GM19438 (cell line): ENCODE data around the gene MDFI.

Experiments
- ATAC-seq: cut with Tn5 transposase; IDR thresholded peaks from one replicate; pipeline ENCODE4 v1.9.1; 2021; ENCODE audit warnings: low read depth; ENCODE audit not compliant: unreplicated experiment

Gene MDFI

DNA sequence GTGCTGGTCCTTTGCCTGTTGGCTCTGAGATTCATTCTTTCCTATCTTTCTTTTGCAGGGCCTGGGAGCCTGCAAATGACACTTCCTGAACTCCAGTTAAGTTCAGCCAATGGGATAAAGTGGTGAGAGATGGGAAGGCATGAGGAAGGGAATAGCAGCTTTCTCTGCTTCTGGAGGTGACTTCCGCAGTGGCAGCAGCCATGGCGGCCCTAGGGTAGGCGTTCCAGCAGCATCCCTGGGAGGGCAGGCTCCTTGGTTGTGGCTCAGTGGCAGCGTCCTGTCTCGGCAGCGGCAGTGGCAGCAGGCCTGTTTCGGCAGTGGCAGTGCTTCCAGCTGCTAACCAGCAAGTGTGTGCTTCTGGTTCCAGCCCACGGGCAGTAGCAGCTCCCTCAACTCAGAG, 7.3 kb upstream of the MDFI start:
- no peak for ATAC-seq

DNA sequence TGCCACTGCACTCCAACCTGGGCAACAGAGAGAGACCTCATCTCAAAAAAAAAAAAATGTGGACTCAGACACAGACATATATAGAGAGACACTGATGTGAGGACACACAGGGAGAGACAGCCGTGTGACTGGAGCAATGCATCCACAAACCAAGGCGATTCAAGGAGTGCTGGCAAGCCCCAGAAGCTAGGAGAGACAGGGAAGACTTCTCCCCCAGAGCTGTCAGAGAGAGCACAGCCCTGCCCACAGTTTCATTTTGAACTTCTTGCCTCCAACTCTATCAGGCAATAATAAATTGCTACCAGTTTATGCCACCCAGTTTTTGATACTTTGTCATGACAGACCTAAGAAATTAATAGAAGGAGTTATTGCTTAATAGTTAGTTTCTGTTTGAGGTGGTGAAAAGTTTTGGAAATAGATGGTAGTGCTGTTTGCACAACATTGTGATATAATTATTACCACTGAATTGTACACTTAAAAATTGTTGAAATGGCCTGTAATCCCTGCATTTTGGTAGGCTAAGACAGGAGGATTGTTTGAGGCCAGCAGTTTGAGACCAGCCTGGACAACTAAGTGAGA, 5.1 kb upstream of the MDFI start:
- ATAC-seq, result no peak

DNA sequence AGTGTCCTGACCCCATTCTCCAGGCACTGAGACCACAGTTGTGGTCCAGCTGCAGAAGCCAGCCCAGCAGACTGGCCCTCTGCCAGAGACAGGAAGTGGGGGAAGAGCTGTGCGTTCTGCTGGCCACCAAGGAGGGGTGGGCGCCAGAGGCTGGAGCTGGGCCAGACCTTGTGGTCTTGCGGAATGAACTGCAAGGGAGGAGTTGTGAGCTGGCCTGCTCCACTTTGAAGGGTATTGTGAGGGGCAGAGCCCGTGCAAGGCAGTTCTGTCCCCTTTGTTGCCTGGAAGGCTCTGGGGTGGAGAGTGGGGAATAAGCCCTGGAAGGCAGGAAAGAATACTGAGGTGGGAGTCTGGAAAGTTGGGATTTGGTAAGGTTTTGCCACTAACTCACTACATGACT, 3.6 kb upstream of the MDFI start:
- ATAC-seq, result no peak

DNA sequence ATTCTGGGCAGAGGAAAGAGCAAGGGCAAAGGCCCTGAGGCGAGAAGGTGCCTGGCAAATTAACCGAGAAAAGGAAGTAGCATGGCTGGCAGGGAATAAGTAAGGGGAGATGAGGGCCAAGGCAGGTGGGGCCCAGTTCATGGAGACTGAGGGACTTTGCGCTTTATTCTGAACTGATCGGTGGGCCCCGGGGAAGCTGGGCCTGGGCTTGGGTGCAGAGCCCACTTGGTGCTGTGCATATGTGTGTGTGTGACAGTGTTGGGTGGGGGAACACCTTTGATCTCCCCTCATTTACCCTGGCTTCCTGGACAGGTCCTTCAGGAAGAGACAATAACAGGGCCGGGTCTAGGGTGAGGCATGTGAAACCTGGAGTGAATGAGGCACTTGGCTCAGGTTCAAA, 2.9 kb upstream of the MDFI start:
- ATAC-seq, result no peak

DNA sequence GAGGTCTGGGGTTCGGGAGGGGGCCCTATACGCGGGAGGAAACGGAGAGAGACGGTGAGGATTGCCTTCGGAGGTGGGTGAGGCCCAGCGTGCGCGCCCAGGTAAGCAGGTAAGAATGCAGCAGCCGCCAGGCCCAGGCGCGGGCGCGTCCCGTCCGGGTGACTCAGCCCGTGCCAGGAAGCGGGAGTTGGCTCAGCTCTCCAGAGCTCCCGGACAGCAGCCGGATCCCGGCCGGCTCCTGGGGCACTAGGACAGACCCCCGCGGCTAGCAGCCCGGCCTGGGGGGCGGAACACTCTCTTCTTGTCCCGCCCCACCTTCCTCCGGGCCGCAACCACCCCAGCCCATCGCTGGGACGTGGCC, 1.5 kb upstream of the MDFI start:
- no peak for ATAC-seq

DNA sequence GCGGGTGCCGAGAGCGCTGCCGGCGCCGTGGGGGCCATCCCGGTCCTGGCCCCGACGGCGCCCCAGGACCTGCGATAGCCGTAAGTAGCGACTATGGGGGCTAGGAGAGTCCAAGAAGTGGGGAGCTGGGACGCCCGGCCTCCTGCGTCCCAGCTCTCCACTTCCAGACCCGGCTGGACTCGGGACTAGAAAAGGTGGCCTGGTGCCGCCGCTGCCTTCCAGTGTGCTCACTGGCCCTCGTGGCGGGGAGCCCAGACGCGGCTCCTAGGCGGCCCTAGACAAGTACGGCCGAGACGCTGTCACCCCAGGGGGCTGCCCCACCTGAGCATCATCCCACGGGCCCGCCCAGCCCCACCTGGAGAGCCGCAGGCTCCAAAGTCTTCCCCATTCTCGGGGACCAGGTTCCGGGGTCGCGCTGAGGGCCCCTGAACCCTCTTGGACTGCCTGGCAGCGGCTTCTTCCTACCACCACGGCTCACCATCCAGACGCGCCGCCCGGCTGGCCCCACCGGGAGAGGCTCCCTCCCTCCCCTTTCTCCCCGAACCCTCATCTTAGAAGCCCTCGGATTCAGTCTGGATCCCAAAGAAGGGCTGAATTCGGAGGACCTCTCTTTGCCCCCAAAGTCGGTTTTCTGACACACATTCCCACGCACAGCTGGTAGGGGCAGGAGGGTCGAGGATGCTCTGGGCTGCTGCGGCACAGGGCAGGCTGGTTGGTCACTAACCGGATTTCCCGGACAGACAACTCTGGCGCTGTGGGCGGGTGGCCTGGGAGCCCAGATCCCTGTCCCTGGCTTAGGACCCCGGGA, 870 bp upstream of the MDFI start:
- ATAC-seq, result no peak

DNA sequence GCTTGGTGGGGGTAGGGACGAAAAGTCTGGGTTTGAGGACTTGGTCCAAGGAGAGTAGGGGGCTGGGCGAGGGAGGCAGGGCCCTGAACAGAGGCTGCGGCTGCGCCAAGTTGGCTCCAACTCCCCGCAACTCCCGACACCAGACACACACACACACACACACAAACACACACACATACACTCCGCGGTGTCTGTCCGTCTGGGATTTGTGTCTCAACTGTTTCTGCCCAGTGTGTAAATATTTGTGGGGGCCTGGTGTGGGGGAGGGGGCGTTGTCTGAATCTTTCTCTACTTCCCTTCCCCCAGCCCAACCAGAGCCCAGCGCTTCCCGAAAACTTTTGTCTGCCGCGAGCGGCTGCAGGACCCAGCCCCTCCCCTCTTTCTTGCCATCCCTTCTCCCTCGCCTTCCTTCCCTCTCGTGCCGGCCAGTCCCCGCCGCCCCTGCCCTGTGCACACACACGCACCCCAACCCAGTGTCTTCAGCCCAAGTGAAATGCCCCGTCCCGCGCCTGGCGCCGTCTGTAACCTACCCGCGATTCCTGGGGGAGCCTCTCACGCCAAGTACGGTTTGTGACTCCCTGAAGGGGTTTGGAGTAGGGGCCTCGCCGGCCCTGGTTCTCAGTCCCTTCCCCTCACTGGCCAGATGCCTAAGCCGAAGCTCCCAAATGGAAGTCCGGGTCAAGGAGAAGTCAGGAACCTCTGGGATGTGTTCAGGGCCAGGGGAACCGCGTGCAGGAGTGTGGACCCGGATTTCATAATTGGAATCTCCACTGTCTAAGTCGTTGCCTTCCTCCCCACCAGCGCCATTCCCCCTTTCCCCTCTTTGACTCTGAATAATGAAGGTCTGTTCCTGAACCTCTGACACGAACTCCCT, 904 bp downstream of the MDFI start:
- ATAC-seq, result no peak

DNA sequence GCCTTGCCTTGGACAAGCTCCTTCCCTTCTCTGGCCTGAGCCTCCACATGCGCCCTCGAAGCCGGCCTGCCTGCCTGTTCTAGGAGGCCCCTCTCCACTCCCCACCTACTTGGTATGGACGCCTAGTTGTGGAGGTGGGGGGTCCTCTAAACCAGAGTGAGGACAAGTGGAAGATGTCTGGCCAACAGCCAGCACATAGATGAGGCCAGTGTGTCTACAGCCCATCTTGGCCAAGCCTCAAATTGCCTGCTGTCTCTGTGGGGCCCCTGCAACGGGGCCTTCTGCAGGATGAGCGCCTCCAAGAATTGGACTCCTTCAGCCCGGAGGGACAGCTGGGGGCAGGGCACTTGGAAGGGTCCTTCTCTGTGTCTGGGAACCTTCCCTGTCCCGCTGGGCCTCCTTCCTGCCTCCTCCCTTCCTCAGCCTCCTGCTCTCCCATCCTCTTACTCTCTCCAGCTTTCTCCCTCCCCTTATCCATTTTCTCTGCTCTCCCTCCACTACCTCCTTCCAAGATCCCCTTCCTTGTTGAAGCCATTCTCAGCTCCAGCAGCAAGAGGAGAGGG, 1.6 kb downstream of the MDFI start:
- no peak for ATAC-seq

DNA sequence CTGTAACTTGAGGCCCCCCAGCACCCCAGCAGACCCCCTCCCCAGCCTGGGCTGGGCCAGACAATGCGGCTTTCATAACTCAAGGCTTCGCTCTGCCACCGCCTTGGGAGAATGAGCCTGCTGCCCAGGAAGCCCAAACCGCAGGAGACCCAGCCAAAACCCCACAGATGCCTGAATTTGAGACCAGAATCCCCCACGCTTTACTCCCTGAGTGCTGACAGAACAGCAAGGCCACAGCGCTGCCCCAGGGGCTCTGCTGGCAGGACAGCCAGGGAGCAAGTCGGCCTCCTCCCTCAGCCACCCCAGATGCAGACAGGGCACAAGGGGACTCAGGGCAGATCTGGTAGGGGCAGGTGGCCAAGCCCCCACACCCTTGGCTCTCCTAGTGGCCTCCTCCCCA, 2.2 kb downstream of the MDFI start:
- ATAC-seq, result no peak

DNA sequence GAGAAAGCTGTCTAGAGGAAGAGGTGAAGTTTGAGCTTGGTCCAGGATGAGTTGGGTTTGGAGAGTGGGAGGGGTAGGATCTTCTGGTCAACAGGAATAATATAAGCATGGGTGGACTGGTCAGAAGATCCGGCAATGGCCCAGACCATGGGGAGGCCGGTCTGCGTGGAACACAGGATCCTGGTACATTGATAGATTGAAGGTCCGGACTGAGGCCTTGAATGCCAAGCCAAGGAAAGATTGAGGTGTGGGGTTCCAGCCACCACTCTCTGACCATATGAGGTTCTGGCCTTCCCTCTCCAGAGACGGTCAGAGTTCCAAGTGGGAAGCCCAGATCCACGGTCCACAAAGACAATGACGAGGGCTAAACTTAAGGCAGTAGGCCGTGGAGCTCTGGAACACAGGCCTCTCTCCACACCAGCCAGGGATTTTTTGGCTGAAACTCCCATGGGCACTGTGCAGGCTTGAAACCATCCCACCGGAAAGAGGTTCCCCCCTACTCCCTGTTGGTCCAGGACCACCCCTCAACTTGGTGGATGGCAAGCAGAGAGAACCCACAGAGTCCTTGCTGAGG, 3.2 kb downstream of the MDFI start:
- no peak for ATAC-seq

DNA sequence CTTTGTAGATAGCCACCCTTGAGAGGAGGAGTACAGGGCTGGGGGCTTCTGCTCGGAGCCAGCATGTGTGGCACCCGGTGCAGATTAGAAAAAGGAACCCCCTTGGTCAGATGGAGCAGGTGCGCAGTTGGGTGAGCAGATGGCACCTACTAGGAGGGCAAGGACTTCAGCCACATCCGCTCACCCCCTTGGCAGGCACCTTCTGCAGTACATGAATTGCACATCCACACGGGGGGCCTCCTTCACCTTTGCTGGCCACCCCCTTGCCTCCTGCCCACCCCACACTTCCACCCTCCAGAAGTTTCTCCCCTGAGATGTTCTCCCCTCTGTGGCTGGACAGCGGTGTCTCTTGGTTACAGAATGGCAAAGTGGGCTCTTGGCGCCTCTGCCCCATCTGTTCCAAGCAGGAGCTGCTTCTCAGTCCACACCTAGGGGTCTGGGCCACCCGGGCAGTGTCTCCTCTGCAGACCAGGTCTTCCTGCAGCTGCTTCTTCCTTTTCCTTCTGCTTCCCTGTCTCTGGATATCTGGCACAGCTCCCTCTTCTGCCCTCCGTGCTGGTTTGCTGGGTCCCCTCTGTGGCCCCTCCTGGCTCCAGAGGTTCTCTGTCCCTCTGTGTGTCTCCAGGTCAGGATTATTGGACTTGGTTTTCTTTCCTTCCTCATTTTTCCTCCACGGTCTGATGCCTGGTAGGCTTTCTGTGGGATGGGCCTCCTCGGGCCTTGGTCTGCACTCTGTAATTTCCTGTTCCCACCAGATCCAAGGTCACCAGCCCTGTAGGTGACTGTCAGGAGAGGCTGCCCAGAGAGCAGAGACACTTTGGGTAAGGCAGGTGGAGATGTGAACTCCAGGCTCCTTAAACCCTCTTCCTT, 4.1 kb downstream of the MDFI start:
- no peak for ATAC-seq

DNA sequence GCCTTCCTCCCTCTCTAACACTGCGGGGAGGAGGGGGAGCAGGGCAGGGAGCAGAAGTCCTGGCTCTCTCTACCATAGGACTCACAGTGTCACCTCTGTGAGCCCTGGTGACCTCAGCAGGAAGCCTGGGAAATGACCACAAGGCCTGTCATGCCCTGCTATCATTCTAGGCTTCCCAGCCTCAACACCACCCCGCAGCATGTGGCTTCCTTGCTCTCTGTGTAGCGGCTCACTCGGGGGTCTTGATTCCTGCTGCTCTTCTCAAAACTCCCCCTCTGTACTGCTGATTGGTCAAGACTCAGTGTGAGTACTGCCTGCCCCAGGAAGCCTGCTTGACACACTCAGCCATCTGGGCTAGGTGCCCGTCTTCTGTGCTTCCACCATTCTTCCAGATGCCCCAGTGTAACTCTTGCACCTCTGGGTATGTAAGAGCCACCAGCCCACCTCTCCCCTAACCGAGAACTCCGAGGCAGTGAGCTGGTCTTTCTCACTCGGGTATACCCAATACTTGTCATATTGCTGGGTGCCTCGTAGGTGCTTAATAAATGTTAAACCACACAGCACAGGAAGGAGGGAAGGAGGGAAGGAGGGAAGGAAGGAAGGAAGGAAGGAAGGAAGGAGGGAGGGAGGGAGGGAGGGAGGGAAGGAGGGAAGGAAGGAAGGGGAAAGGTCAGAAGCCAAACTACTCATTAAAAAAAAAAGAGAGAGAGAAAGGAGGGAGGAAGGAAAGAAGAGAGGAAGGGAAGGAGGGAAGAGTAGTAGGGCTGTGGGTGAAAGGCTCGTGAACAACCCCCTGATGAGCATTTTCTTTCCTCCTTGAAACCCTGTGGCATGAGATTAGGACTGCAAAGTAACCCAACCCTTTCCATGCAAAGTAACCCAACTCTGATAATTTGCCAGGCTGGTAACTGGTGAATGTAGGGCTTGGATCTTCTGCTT, 5.0 kb downstream of the MDFI start:
- no peak for ATAC-seq

DNA sequence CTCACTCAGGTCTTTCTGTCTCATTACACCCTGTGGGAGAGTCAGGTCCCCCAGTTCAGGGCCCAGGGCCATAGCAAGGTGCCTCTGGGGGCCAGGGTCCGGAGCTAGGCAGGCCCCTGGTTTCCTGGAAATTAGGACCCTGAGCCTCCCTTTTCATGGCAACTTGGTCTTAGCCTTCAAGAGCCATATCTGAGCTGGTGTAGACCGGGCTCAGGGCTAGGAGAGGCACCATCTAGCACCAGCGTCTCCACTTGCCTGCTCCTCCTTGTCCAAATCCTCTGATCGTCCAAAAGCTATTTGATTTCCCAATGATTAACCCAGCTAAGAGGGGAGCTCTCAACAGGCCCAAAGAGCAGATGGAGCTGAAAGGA, 5.6 kb downstream of the MDFI start:
- ATAC-seq, result no peak

DNA sequence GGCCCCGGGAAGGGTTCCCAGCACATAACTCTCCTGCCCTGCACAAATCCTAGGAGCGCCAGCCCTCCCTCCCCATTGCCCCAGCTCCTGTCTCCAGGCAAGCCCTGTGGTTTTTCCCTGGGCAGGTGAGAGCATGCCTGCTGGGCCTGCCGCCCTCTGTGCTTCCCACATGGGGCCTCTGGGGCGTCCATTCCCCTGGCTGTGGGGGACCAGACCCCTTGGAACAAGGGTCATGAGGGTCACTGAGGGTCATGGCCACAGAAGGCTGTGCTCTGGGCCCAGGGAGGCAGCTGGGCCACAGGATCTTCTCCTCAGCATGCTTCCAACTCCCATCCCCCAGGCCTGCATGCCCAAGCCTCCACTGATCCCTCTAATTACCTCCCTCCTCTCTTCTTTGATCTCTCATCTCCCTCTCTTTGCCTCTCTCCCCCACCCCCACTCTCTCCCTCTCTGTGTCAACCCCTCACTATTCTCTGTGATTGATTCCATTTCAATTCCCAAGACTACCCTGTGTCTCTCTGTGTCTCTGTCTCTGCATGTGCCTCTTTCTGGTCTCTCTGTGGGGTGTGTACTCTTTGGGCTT, 6.1 kb downstream of the MDFI start:
- no peak for ATAC-seq

DNA sequence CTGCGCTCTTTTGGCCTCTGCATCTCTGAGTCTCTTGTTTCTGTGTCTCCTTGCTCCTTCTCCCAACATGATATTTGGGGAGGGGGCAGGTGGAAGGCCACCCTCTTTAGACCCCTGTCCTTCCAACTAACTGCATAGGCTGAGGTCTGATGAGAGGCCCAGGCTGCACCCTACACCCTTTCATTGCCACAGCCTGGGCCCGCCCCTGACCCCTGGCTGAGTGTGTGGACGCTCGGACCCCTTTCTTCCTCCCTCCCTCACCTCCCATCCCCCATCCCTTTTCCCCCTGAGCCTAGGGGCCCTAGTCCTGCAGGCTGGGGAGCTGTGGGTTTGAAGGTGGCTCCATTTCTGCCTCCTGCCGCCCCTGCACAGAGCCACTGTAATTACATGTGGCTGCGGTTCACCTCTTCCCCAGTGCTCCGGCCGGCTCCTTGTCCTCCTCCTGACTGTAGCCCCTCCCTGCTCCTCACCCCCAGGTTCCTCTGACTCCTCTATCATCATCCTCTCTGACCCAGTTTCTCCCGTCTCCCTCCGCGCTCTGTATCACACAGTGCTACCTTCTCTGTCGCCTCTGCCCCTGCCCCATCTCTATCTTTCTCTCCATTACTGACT, 6.8 kb downstream of the MDFI start:
- no peak for ATAC-seq

DNA sequence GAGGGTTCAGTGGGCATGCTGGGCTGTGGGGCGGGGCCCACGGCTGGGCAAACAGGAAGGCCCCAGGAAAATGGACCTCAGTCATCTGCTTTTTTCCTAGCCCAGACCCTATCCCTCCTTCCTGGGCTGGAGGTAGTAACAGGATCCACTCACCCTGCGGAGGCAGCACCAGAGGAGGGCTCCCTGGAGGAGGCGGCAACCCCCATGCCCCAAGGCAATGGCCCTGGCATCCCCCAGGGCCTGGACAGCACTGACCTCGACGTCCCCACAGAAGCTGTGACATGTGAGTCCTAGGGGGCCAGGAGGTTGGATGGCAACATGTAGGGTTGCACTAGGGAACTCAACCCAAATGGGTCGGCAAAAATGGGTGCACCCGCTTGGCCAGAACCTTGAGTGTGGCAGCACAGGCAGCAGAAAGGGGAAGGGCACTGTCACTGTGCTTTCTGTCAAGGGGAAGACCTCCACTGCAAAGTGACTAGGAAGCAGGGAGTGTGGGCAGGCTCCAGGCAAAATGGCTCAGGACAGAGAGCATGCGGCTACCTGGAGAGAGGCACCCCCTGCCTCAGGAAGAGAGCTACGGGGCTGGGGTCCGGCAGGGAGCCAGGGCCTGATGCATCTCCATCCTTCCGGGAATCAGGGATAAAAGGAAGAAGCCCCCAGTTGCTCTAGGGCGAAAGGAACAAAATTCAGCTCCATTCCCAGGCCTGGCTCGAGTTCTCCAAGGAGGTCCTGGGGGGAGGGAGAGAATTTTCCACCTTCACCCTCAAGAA, 7.9 kb downstream of the MDFI start:
- no peak for ATAC-seq

DNA sequence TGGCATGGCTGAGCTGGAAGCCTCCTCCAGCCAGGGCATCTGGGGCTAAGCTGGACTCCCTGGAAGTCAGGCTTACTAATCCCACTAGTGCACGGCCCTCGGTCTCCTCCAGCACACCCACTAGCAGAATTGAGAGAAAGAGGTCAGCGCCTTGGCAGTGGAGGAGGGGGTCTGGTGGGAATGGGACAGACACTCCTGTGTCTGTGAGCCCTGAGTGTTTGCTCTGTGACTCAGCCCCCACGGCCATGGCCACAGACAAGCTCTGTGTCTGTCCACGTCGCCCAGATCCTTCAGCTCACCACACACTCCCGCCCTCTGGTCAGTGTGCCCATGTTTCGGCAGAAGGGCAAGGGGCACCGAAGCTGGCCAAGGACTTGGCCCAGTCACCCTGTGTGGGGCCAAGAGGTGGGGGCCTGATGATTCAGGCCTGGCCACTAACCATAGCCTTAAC, 8.8 kb downstream of the MDFI start:
- ATAC-seq, result no peak
